Measurements from ENCODE around the gene STPG4. TPM values are rescaled to one million over a fixed set of nuclear protein-coding genes. Genes with fewer than 3 reads are reported as not detected.
"Not testable (repeated sequence)": the region's sequence is repeated elsewhere in the genome, so short reads cannot be mapped to it uniquely, and the experiment has no call there.

The STPG4 gene
- total and polyA plus RNA-seq, 8 donors: 0.17 to 1.0 (median 0.33) TPM

DNA sequence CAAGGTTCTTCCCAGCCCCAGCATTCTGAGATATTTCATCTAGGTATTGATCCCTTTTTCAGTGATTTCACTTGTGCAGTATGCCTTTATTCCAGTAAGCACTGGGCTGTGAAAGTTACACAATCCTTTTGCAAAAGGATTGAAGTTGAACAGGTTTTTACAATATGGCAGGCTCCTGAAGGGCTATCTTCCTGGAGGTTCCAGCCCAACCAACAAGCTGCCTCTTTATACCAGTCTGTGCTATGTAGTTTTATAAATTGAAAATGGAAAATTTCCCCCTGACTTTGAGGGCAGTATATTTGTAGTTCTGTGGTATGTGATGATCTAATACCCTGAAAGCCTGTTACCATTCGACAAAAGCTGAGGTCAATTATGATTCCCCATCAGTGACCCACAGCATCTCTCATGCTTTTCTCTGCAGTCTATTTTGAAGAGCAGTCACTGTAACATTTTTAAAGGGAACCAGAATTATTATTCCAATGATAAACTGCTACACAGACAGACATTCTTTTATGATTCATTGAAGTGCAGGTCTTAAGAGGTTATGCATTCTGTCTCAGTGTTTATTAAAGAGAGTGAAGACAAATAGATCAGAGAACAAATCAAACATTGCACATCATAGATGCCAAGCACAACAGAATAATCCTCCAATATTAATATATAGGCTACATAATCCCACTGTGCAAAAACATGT, 35.2 kb upstream of the STPG4 start:
- no peak overlapping the region for H3K4me3 ChIP-seq
- H3K36me3 ChIP-seq: no peaks in the 10 kb centered on the region
- no peaks in the 10 kb centered on the region for H3K27me3 ChIP-seq
- peak overlapping the region in 1 of 2 donors; percentile 47 for H3K27ac ChIP-seq
- intact Hi-C loops (cut with DNase I): no loop called here
- peaks cover 30 to 36% of the 10 kb centered on the region in 2 donors for H3K4me1 ChIP-seq
- H3K9me3 ChIP-seq: no peaks in the 10 kb centered on the region
- TF ChIP-seq, protein P1, sequence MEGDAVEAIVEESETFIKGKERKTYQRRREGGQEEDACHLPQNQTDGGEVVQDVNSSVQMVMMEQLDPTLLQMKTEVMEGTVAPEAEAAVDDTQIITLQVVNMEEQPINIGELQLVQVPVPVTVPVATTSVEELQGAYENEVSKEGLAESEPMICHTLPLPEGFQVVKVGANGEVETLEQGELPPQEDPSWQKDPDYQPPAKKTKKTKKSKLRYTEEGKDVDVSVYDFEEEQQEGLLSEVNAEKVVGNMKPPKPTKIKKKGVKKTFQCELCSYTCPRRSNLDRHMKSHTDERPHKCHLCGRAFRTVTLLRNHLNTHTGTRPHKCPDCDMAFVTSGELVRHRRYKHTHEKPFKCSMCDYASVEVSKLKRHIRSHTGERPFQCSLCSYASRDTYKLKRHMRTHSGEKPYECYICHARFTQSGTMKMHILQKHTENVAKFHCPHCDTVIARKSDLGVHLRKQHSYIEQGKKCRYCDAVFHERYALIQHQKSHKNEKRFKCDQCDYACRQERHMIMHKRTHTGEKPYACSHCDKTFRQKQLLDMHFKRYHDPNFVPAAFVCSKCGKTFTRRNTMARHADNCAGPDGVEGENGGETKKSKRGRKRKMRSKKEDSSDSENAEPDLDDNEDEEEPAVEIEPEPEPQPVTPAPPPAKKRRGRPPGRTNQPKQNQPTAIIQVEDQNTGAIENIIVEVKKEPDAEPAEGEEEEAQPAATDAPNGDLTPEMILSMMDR (IDR thresholded peaks at IDR 0.05): no peak
- DNase-seq (peak in 1 of 4 donors; percentile 32), ATAC-seq (peak; percentile 5)

- H3K27ac ChIP-seq: peak overlapping the region in 1 of 2 donors; percentile 47
- intact Hi-C loops (cut with DNase I): no loop called here
- no peak for ATAC-seq
These were observed 34.5 kb upstream of the STPG4 start for GRCh38 chr2:47189635-47190034.

DNA sequence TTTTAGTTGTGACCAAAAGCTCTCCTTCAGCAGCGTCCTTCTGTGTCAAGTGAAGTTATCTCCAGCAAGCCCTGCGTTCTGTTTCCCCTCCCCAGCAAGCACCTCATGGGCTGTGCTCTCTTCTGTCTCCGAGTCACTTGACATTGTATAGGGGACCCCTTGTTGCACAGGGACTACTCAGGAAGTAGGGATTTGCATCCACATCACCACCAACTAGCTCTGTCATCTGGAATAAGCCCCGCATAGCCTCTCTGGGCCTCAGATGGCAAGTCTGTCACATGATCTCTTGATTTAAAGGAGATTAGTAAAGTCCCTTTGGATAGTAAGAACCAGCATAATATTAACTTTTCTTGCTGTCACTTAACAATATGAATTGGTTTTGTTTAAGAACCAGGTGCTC, 32.0 kb upstream of the STPG4 start:
- H3K27ac ChIP-seq: no peak overlapping the region
- H3K9me3 ChIP-seq: no peaks in the 10 kb centered on the region
- intact Hi-C loops (cut with DNase I): no loop called here
- H3K36me3 ChIP-seq: no peaks in the 10 kb centered on the region
- TF ChIP-seq, protein P1 (IDR thresholded peaks at IDR 0.05): no peak
- no peak overlapping the region for H3K4me3 ChIP-seq
- ATAC-seq (no peak), DNase-seq (no peak)
- peaks cover 10 to 22% of the 10 kb centered on the region in 2 donors for H3K4me1 ChIP-seq
- no peaks in the 10 kb centered on the region for H3K27me3 ChIP-seq

More at GRCh38 chr2:47189635-47190034, 34.5 kb upstream of the STPG4 start:
- Histone ChIP-seq H3K27me3 (no peaks in the 10 kb centered on the region), H3K9me3 (no peaks in the 10 kb centered on the region), H3K36me3 (no peaks in the 10 kb centered on the region), H3K4me3 (no peak overlapping the region), H3K4me1 (peaks cover 30 to 36% of the 10 kb centered on the region in 2 donors)
- no peak for DNase-seq
- TF ChIP-seq, protein P1 (IDR thresholded peaks at IDR 0.05): no peak

- no peak for ATAC-seq
- Histone ChIP-seq H3K4me1 (peaks cover 7 to 15% of the 10 kb centered on the region in 2 donors), H3K27ac (no peak overlapping the region), H3K27me3 (no peaks in the 10 kb centered on the region), H3K9me3 (no peaks in the 10 kb centered on the region), H3K4me3 (no peak overlapping the region), H3K36me3 (no peaks in the 10 kb centered on the region)
- intact Hi-C loops (cut with DNase I): no loop called here
- no peak for DNase-seq
- TF ChIP-seq, protein P1 (IDR thresholded peaks at IDR 0.05): no peak
These were observed 31.2 kb upstream of the STPG4 start for GRCh38 chr2:47186351-47186750.

GRCh38 chr2:47185098-47185497, 30.0 kb upstream of the STPG4 start:
- H3K4me1 ChIP-seq; H3K36me3 ChIP-seq; ATAC-seq; H3K9me3 ChIP-seq; H3K27me3 ChIP-seq; DNase-seq; intact Hi-C loops (cut with DNase I); H3K27ac ChIP-seq; H3K4me3 ChIP-seq: not testable (repeated sequence)

- H3K9me3 ChIP-seq: no peaks in the 10 kb centered on the region
- ATAC-seq (no peak), DNase-seq (no peak)
- no peak overlapping the region for H3K27ac ChIP-seq
- intact Hi-C loops (cut with DNase I): no loop called here
- TF ChIP-seq, protein P1 (IDR thresholded peaks at IDR 0.05): no peak
- H3K27me3 ChIP-seq: no peaks in the 10 kb centered on the region
- peaks cover 0 to 18% of the 10 kb centered on the region in 2 donors for H3K4me1 ChIP-seq
- no peaks in the 10 kb centered on the region for H3K36me3 ChIP-seq
- H3K4me3 ChIP-seq: no peak overlapping the region
These were observed 26.1 kb upstream of the STPG4 start for GRCh38 chr2:47181176-47181575.

Measured in left lung (tissue), 10 donors.